ENCODE measurements around the gene TPST1.
"Not testable (repeated sequence)": the region's sequence is repeated elsewhere in the genome, so short reads cannot be mapped to it uniquely, and the experiment has no call there.

DNA sequence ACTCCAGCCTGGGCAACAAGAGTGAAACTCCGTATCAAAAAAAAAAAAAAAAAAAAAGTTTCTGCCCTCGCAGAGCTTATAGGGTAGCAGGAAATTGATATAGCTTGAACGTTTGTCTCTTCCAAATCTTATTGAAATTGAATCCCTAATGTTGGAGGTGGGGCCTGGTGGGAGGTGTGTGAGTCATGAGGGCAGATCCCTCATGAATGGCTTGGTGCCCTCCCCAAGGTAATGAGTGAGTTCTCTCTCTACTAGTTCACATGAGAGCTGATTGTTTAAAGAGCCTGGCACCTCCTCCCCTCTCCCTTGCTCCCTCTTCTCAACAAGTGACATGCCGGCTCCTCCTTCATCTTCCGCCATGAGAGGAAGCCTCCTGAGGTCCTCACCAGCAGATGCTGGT is 193.7 kb downstream of the TPST1 start:
- not testable (repeated sequence) for TF ChIP-seq BHLHE40 (IDR thresholded peaks at IDR 0.05; ENCODE audit: borderline replicate concordance); SP1 (IDR thresholded peaks at IDR 0.05); L3MBTL2 (conservative IDR thresholded peaks at IDR 0.05); NFRKB (IDR thresholded peaks at IDR 0.05); FOXK2 (IDR thresholded peaks at IDR 0.05); FOXA1 (IDR thresholded peaks at IDR 0.05); ARNT (IDR thresholded peaks at IDR 0.05); HDGF (IDR thresholded peaks at IDR 0.05; ENCODE audit: borderline replicate concordance); ELF4 (IDR thresholded peaks at IDR 0.05); FOXM1 (IDR thresholded peaks at IDR 0.05; ENCODE audit: borderline replicate concordance); LEF1 (IDR thresholded peaks at IDR 0.05; ENCODE audit: borderline replicate concordance)
